ENCODE measurements around the gene GALNT7. TPM values are rescaled to one million over a fixed set of nuclear protein-coding genes. Genes with fewer than 3 reads are reported as not detected.

GALNT7 gene
- total and polyA plus RNA-seq, 8 donors: 10.7 to 94.5 (median 37.9) TPM

DNA sequence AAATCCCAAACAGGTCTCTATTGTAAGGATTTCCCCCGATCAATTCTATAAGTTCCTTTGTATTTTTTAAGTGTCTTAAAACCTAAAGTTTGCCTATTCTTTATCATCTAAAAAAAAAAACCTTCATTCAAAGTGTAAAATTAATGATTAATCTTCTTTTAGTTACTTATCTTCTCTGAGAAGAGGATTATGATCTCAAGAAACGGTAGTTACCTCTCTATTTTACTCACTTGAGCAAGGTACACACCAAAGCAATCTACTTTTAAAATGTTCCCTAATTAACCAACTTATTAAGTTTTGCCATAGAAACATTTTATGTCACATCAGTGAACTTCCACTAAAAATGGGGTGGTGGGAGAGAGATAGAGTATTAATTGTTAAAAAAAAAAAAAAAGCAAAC, 15.2 kb upstream of the GALNT7 start:
- H3K27me3 ChIP-seq: no peaks in the 10 kb centered on the region
- H3K9me3 ChIP-seq: no peaks in the 10 kb centered on the region
- H3K4me3 ChIP-seq: no peak overlapping the region
- no peak overlapping the region for H3K27ac ChIP-seq
- no peak for TF ChIP-seq POLR2A (IDR thresholded peaks at IDR 0.05)
- no peak for TF ChIP-seq EP300 (IDR thresholded peaks at IDR 0.05)
- TF ChIP-seq CTCF (IDR thresholded peaks at IDR 0.05): no peak
- no peak for TF ChIP-seq POLR2AphosphoS5 (IDR thresholded peaks at IDR 0.05)
- 41 to 62% (median 49%) methylated on average over 2 of the region's 2 CpGs for WGBS, 5 donors
- no peaks in the 10 kb centered on the region for H3K4me1 ChIP-seq
- no peaks in the 10 kb centered on the region for H3K36me3 ChIP-seq
- DNase-seq: no peak
- intact Hi-C loops (cut with DNase I; ENCODE audit: low total_unique reads): no loop called here

- no peak overlapping the region for H3K4me3 ChIP-seq
- intact Hi-C loops (cut with DNase I; ENCODE audit: low total_unique reads): no loop called here
- TF ChIP-seq POLR2A (IDR thresholded peaks at IDR 0.05): no peak
- TF ChIP-seq CTCF (IDR thresholded peaks at IDR 0.05): no peak
- TF ChIP-seq EP300 (IDR thresholded peaks at IDR 0.05): no peak
- TF ChIP-seq POLR2AphosphoS5 (IDR thresholded peaks at IDR 0.05): no peak
- no peaks in the 10 kb centered on the region for H3K27me3 ChIP-seq
- H3K4me1 ChIP-seq: no peaks in the 10 kb centered on the region
- H3K27ac ChIP-seq: no peak overlapping the region
- H3K36me3 ChIP-seq: peaks cover 0 to 9% (median 5%) of the 10 kb centered on the region in 4 donors
- DNase-seq: no peak
- no peaks in the 10 kb centered on the region for H3K9me3 ChIP-seq
Measured at GRCh38 chr4:173159791-173160190, 8.8 kb upstream of the GALNT7 start.

DNA sequence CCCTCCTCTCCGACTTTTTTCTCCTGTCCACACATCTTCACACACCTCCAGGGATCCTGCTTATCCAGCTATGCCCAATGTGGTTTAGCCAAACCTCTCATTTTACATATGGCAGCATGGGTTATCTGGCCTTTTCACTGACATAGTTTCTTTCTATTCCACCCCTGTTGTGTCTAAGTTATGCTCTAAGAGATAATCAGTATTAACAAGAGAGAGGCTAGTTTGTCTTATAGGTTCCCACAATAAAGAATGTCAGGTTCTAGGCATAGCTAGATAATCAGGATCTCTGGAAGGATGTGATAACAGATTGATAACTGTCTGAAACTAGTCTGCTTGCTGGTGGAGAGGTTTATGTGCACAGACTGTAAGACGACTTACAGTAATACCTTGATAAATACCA, 7.7 kb upstream of the GALNT7 start:
- no peaks in the 10 kb centered on the region for H3K27me3 ChIP-seq
- H3K36me3 ChIP-seq: peaks cover 0 to 10% (median 6%) of the 10 kb centered on the region in 4 donors
- no peaks in the 10 kb centered on the region for H3K9me3 ChIP-seq
- H3K4me3 ChIP-seq: no peak overlapping the region
- no peaks in the 10 kb centered on the region for H3K4me1 ChIP-seq
- DNase-seq: no peak
- TF ChIP-seq CTCF (IDR thresholded peaks at IDR 0.05) (no peak), EP300 (IDR thresholded peaks at IDR 0.05) (no peak), POLR2AphosphoS5 (IDR thresholded peaks at IDR 0.05) (no peak), POLR2A (IDR thresholded peaks at IDR 0.05) (no peak)
- 84 to 89% (median 86%) methylated on average over 2 of the region's 2 CpGs for WGBS, 5 donors
- H3K27ac ChIP-seq: no peak overlapping the region
- intact Hi-C loops (cut with DNase I; ENCODE audit: low total_unique reads): no loop called here

DNA sequence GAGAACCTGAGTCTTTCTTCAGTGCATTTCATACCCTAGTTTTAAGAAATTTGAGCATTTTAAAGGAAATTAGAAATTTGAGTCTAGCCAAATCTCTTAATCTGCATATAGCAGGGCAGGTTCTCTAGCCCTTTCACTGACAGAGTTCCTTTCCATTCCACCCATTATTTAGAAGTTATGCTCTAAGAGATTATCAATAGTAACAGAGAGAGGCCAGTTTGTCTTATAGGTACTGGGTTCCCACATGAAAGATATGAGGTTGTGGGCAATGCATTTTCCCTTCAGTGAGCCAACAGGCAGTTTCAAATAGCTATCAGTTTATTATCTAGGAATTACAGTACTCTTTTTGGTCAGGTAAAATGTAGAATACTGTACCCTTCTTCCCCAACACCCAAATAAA, 7.3 kb upstream of the GALNT7 start:
- intact Hi-C loops (cut with DNase I; ENCODE audit: low total_unique reads): no loop called here
- H3K36me3 ChIP-seq: peaks cover 0 to 10% (median 6%) of the 10 kb centered on the region in 4 donors
- TF ChIP-seq POLR2AphosphoS5 (IDR thresholded peaks at IDR 0.05) (no peak), CTCF (IDR thresholded peaks at IDR 0.05) (no peak), POLR2A (IDR thresholded peaks at IDR 0.05) (no peak), EP300 (IDR thresholded peaks at IDR 0.05) (no peak)

More for the DNA sequence above, 7.3 kb upstream of the GALNT7 start:
- Histone ChIP-seq H3K27ac (no peak overlapping the region), H3K27me3 (no peaks in the 10 kb centered on the region), H3K4me3 (no peak overlapping the region), H3K9me3 (no peaks in the 10 kb centered on the region), H3K4me1 (no peaks in the 10 kb centered on the region)
- no peak for DNase-seq
